ENCODE results near the gene CFAP97D2.

- no peak for TF ChIP-seq IRF2 (CRISPR knock-in tag; IDR thresholded peaks at IDR 0.05; ENCODE audit: borderline replicate concordance, low read depth)
- TF ChIP-seq FOXJ3 (CRISPR knock-in tag; IDR thresholded peaks at IDR 0.05; ENCODE audit: borderline replicate concordance): no peak
- TF ChIP-seq, protein P1, sequence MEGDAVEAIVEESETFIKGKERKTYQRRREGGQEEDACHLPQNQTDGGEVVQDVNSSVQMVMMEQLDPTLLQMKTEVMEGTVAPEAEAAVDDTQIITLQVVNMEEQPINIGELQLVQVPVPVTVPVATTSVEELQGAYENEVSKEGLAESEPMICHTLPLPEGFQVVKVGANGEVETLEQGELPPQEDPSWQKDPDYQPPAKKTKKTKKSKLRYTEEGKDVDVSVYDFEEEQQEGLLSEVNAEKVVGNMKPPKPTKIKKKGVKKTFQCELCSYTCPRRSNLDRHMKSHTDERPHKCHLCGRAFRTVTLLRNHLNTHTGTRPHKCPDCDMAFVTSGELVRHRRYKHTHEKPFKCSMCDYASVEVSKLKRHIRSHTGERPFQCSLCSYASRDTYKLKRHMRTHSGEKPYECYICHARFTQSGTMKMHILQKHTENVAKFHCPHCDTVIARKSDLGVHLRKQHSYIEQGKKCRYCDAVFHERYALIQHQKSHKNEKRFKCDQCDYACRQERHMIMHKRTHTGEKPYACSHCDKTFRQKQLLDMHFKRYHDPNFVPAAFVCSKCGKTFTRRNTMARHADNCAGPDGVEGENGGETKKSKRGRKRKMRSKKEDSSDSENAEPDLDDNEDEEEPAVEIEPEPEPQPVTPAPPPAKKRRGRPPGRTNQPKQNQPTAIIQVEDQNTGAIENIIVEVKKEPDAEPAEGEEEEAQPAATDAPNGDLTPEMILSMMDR (IDR thresholded peaks at IDR 0.05): no peak
- TF ChIP-seq, protein P2, sequence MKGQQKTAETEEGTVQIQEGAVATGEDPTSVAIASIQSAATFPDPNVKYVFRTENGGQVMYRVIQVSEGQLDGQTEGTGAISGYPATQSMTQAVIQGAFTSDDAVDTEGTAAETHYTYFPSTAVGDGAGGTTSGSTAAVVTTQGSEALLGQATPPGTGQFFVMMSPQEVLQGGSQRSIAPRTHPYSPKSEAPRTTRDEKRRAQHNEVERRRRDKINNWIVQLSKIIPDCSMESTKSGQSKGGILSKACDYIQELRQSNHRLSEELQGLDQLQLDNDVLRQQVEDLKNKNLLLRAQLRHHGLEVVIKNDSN (CRISPR knock-in tag; IDR thresholded peaks at IDR 0.05): no peak
- TF ChIP-seq ETV6 (CRISPR knock-in tag; IDR thresholded peaks at IDR 0.05): no peak
These were observed 35.1 kb upstream of the CFAP97D2 start for GRCh38 chr13:114143806-114144605.

Data from WTC11 (cell line).